NCI-H226 (cell line): Measurements from ENCODE around the gene TRIM37.
"Not testable (repeated sequence)": the region's sequence is repeated elsewhere in the genome, so short reads cannot be mapped to it uniquely, and the experiment has no call there.

Experiments
- DNase-seq: peaks from one replicate; pipeline ENCODE4 v3.0.0-alpha.2; 2015

Gene TRIM37

GRCh38 chr17:59106463-59107305, at the start of gene TRIM37:
Gene TRIM37, minus strand, starts transcription at chr17:59106880. Its CDS starts 419 bp downstream, at chr17:59106461.
- peak; percentile 99 for DNase-seq

GRCh38 chr17:59155439-59156177, 48.9 kb upstream of the TRIM37 start, which contains the start of gene PRR11:
Gene PRR11, plus strand, starts transcription at chr17:59155746. Its CDS starts 14,007 bp downstream, at chr17:59169753.
- peak; percentile 99 for DNase-seq

- DNase-seq: peak; percentile 99
Observed at GRCh38 chr17:59154721-59155438, 48.2 kb upstream of the TRIM37 start, which contains the start of gene SKA2. Gene SKA2, minus strand, starts transcription at chr17:59155186. Its CDS starts 23 bp downstream, at chr17:59155163.

GRCh38 chr17:59154292-59154720, 47.6 kb upstream of the TRIM37 start:
- peak; percentile 31 for DNase-seq

DNA sequence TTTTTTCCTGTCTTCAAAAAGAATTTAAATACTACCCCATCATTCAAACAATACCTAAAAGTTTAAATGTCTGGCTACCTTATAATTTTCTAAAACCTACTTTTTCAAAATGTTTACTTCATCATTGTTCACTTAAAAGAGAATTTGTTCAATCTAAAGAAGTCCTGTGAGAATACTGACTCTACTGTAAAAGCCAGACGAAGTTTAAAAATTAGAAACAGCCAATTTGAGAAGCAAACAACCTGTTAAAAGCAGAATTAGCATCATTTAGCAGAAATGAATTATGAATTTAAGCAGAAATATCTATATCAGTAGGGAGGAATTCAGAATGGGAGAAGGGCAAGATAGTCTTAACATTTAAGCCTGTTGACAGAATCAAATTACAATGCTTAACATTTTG, 46.2 kb upstream of the TRIM37 start:
- no peak for DNase-seq

- DNase-seq: no peak
Observed at GRCh38 chr17:59151591-59151990, 44.9 kb upstream of the TRIM37 start.

- DNase-seq: no peak
Observed at GRCh38 chr17:59151006-59151405, 44.3 kb upstream of the TRIM37 start.

GRCh38 chr17:59149841-59150511, 43.3 kb upstream of the TRIM37 start:
- DNase-seq: peak; percentile 27

- peak; percentile 61 for DNase-seq
Observed at GRCh38 chr17:59149051-59149450, 42.4 kb upstream of the TRIM37 start.

GRCh38 chr17:59145571-59146096, 39.0 kb upstream of the TRIM37 start:
- DNase-seq: no peak

DNA sequence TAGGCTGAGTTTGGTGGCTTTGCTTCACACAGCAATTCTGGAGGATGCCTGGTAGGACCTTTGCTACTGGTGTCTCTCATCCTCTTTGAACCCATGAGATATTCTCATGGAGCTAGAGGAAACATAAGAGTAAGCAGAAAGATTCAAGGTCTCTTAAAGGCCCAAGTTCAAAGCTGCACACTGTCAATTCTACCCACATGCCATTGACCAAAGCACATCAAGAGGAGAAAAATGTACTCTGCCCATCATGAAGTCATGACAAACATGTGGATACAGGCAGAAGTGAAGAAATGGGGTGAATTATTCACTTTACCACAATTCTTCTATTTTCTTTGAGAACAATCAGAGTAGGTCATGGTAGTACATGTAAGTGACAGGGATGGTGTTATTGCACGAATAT, 35.2 kb upstream of the TRIM37 start:
- DNase-seq: no peak

DNA sequence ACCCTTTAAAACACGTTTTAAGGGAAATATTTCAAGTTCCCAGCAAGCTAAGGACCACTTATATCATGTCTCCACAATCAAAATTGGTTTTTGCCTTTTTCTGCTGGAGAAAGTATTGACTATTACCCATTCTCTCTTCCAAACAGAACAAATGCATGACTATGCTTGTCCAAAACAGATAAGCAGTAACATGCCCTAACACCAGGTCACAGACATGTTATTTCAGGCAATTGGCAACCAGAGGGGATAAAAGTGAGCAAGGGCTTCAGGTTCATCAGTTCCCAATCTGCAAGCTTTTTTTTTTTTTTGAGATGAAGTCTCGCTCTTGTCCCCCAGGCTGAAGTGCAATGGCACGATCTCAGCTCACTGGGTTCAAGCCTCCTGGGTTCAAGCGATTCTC, 33.3 kb upstream of the TRIM37 start:
- DNase-seq: no peak

GRCh38 chr17:59138339-59138738, 31.7 kb upstream of the TRIM37 start:
- not testable (repeated sequence) for DNase-seq

GRCh38 chr17:59131131-59131530, 24.5 kb upstream of the TRIM37 start:
- DNase-seq: no peak

DNA sequence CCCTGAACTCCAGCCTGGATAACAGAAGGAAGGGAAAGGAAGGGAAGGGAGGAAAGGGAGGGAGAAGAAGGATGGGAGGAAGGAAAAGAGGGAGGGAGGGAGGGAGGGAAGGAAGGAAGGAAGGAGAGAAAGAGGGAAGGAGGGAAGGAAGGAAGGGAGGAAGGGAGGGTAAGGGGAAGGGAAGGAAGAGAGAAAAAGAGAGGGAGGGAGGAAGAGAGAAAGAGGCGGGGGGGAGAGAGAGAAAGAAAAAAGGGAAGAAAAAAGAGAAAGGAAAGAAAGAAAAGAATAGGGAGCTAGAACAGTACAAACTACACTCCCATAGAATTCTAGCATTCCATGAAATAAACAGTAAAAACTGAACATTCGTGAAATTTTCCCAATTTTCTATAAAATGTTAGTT, 23.1 kb upstream of the TRIM37 start:
- DNase-seq: no peak

- no peak for DNase-seq
Observed at GRCh38 chr17:59126809-59127417, 20.2 kb upstream of the TRIM37 start.

- DNase-seq: no peak
Observed at GRCh38 chr17:59124665-59125064, 18.0 kb upstream of the TRIM37 start.

DNA sequence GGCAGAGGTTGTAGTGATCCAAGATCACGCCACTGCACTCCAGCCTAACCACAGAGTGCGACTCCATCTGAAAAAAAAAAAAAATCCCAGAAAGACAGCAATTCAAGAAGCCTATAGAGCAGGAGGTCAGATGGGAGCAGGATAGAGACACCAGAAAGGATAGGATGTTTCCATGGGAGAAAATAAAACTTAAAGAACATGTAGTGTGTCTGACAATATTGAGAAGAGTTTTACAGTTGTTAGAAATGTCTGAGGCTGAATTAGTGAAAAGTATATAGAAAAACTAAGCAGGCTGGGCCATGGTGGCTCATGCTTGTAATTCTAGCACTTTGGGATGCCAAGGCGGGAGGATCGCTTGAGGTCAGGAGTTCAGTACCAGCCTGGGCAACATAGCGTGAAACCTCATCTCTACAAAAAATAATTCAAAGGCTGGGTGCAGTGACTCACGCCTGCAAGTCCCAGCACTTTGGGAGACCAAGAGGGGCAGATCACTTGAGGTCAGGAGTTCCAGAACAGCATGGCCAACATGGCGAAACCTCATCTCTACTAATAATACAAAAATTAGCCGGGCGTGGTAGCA, 15.3 kb upstream of the TRIM37 start:
- DNase-seq: no peak

- no peak for DNase-seq
Observed at GRCh38 chr17:59115474-59115873, 8.8 kb upstream of the TRIM37 start.

DNA sequence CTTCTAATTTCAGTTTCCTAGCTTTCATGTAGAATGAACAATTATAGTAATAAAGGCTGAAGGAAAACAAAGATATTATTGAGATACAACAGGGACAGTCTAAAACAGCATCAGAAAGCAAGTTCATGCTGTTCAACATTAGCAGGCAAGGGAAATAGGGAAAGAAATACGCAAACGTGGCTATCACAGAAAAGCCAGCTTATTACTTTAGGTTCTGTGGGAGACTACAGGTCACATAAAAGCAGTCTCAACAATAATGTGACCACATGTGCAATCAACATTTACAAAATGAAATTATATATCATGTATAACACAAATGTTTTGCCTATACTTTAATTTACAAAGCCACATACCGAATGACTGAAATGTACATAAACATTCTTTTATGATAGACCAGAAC, 4.9 kb upstream of the TRIM37 start:
- no peak for DNase-seq

DNA sequence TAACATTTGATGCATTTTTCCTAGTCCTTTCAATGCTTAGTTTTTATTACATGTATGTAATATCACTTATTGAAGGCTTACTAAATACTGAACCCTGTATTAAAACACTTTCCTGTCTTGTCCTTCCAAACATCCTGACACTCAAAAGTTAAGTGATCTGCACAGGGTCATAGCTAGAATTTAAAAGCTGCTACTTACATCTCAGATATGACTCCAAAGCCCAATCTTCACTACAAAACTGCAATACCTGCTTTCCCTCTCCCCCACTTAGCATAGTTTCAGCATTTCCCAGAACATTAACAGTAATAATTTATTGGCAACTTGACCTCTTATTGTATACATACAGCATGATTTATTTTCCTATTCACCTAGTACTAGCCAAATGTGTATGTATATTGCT, 4.3 kb upstream of the TRIM37 start:
- DNase-seq: no peak
